VCaP (cell line): ENCODE results near the gene BRPF1.

Experiments
- H3K27ac ChIP-seq: fragments of 450-650 bp; 2 replicates; pipeline ENCODE4 v1.5.1; 2017
- TF ChIP-seq, protein P1 (sequence below): fragments of 450-650 bp; conservative IDR thresholded peaks from 2 replicates; pipeline ENCODE4 v1.5.1; 2017; ENCODE audit warnings: mild to moderate bottlenecking, moderate library complexity

BRPF1 gene

DNA sequence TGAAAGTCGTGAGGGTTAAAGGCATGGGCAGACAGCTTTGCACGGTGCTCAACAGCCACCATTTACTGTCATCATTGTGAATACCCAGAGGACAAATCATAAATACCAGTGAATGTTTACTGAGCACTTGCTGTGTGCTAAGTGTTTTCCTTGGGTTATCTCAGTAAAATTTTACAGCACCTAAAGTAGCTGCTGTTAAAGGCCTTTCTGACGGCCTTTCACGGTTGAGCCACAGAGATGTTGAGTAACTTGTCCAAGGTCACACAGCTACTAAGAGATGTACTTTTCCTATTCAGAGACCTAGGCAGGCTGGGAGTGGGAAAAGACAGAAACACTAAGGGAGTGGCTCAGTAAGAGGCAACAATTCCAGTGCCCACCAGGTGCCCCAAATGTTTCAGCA is 28.3 kb upstream of the BRPF1 start:
- no peak overlapping the region for H3K27ac ChIP-seq
- TF ChIP-seq, protein P1, sequence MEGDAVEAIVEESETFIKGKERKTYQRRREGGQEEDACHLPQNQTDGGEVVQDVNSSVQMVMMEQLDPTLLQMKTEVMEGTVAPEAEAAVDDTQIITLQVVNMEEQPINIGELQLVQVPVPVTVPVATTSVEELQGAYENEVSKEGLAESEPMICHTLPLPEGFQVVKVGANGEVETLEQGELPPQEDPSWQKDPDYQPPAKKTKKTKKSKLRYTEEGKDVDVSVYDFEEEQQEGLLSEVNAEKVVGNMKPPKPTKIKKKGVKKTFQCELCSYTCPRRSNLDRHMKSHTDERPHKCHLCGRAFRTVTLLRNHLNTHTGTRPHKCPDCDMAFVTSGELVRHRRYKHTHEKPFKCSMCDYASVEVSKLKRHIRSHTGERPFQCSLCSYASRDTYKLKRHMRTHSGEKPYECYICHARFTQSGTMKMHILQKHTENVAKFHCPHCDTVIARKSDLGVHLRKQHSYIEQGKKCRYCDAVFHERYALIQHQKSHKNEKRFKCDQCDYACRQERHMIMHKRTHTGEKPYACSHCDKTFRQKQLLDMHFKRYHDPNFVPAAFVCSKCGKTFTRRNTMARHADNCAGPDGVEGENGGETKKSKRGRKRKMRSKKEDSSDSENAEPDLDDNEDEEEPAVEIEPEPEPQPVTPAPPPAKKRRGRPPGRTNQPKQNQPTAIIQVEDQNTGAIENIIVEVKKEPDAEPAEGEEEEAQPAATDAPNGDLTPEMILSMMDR = no peak

DNA sequence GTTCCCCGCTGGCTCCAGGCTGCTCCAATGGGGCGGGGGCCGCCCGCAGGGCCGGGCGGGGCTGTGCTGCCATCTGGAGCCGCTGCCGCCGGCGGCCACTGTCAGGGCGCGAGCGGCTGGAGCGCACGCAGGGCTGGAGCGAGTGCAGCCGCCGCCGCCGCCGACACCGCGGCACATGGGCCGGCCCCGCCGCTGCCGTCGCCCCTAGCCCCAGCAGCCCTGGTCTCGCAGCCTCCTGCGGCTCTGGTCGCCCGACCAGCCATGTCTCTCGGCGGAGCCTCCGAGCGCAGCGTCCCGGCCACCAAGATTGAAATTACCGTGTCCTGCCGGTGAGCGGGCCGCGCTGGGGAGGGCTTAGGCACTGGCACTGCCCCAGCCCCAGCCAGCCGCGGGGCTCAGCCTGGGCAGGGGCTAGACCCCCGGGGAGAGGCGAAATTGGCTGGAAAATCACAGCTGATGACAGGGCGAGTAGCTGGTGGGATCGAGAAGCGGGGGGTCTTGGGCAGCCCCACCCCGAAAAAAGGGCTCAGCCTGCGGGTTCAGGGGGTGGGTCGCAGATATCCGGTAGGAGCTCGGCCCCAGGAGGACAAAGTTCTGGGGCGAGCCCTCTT is 27.7 kb upstream of the BRPF1 start, which contains the start of gene CPNE9:
Gene CPNE9, plus strand, starts transcription at position 98 of the 611 bp plus-strand sequence. Its CDS starts 164 bp downstream, at position 262.
- peak within 1 kb of the TSS; percentile 54; the same call in 1 of the 2 replicates for H3K27ac ChIP-seq
- TF ChIP-seq, protein P1 = no peak

DNA sequence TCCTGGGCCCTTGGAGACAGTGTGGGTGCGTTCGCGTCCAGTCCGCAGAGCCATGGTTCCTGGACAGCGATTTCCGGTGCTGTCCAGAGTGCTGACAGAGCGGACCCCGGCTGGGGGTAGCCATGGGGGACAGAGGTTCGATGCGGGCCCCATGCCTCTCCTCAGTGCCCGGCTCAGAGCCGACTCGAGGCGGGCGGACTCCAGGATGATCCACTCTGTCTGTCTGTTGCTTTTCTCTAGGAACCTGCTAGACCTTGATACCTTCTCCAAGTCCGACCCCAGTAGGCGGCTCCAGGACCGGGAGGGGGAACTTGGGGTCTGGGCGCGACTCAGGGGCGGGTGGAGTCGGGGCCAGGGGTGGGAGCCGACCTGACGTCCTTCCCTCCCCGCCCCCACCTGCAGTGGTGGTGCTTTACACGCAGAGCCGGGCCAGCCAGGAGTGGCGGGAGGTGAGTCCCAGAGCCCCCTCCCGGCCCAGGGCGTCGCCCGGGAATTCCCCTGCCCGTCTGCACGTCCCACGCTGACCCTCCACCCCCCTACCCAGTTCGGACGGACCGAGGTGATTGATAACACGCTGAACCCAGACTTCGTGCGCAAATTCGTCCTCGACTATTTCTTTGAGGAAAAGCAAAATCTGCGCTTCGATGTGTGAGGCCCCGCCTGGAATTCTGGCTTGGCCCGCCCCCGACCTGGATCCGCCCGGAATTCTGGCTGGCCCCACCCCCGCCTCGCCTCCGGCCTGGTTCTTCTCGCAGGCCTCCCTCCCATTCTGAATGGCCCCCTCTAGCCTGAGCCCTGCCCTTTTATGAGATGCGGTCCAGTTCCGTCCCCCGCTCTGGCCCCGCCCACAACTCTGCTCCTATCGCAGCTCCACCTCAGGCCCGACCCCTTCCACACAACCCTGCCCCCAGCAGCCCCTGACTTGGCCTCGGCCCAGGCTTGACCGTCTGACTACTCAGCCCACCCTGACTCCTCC is 26.9 kb upstream of the BRPF1 start:
- peak overlapping the region; percentile 54; the same call in 1 of the 2 replicates for H3K27ac ChIP-seq
- TF ChIP-seq, protein P1 = no peak

DNA sequence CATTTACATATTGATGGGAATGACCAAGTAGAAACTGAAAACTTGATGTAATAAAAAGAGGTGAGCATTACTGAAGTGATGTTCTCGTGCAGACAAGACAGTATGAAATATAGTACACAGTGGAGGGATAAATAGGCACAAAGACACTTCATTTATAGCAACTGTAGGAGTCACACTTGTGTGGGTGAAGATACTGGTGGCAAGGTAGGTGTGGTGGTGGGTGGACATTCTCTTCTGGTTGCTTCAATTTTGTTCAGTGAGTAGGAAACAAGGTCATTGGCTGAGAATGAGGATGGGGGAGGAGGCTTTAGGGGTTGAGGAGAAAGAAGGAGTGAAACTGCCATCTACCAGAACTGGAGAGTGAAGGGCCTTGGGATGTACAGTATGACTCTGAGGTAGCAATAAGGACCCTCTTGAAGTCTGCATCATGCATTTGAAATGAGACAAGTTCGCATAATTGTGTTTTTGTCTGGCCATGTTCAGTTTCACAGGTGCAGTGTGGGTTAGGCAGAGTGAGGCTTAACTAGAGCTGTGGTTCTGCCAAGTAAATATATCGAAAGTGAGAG is 21.3 kb upstream of the BRPF1 start:
- TF ChIP-seq, protein P1 = no peak
- H3K27ac ChIP-seq = no peak overlapping the region

DNA sequence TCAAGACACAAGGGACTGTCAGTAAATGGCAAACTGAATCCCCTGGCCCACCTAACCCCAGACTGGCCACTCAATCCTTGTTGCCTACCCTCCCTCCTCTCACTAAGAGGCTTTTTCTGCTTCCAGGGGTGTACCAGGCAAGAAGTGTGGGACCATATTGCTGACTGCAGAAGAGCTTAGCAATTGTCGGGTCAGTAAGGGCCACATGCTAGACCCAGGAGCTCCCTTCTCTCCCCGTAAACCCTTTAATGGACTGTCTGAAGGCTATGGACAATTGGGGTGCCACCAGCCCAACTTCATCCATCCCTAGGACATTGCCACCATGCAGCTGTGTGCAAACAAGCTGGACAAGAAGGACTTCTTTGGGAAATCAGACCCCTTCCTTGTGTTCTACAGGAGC is 19.1 kb upstream of the BRPF1 start:
- H3K27ac ChIP-seq = no peak overlapping the region
- TF ChIP-seq, protein P1 = no peak

DNA sequence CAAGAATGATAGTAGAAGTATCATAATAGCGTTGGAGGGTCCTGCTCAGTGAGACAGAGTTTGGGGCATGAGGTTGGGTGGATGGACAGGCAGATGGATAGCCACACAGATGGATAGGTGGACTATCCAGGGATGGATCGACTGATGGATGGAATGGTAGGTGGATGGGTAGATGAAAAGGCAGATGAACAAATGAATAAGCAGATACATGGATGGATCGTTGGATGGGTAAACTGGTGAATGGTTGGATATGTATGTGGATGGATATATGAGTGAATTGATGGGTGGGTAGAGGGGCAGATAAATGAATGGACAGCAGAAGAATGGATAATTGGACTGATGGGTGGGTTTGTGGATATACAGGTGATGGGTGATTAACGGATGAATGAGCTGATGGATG is 18.4 kb upstream of the BRPF1 start:
- TF ChIP-seq, protein P1 = no peak
- H3K27ac ChIP-seq = no peak overlapping the region

DNA sequence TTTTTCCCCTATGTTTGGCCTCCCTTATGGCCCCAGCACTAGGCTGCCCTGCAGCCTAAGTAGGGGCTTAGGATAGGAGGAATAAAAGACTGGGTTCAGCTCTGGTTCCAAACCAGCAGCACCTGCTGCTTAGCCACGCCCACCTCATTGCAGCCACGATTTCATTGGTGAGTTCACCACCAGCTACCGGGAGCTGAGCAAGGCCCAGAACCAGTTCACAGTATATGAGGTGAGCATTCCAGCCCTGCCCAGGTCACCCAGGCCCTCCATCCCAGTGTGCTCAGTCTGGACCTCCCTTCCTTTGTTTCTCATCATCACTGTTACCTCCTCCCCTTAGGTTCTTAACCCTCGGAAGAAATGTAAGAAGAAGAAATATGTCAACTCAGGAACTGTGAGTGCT is 16.4 kb upstream of the BRPF1 start:
- H3K27ac ChIP-seq = no peak overlapping the region

More for the DNA sequence above, 16.4 kb upstream of the BRPF1 start:
- TF ChIP-seq, protein P1 = no peak
